Amygdala (tissue), 56 donors: ENCODE results near the gene HBZ.
"Not testable (repeated sequence)": the region's sequence is repeated elsewhere in the genome, so short reads cannot be mapped to it uniquely, and the experiment has no call there.

ENCODE experiments used
- DNase-seq, 56 donors: peaks; one replicate each; lab custom pipeline; 2025; lab: John Stamatoyannopoulos, UW

Gene HBZ

GRCh38 chr16:177394-177822 lies 25.0 kb downstream of the HBZ start:
- no peak for DNase-seq

- DNase-seq = no peak
These were observed 25.7 kb downstream of the HBZ start for GRCh38 chr16:177981-178667.

- DNase-seq = no peak
These were observed 26.2 kb downstream of the HBZ start for GRCh38 chr16:178668-179015.

GRCh38 chr16:179211-180092 lies 27.0 kb downstream of the HBZ start:
- DNase-seq = no peak

- DNase-seq = peak in 4 of 56 donors; percentile 1 to 41 (median 20)
These were observed 27.7 kb downstream of the HBZ start, which contains the start of gene HBQ1 for GRCh38 chr16:180101-180675. Gene HBQ1 (plus strand): TSS chr16:180459. CDS start chr16:180487, 28 bp downstream.

- peak in 24 of 56 donors; percentile 7 to 71 (median 24) for DNase-seq
These were observed 28.5 kb downstream of the HBZ start for GRCh38 chr16:180681-181564.

GRCh38 chr16:181565-182021 lies 29.1 kb downstream of the HBZ start:
- peak in 20 of 56 donors; percentile 8 to 78 (median 36) for DNase-seq

- DNase-seq = no peak
These were observed 30.6 kb downstream of the HBZ start for GRCh38 chr16:183005-183404.

- DNase-seq = no peak
These were observed 32.8 kb downstream of the HBZ start for GRCh38 chr16:185213-185612.

- no peak for DNase-seq
These were observed 33.2 kb downstream of the HBZ start for GRCh38 chr16:185691-186090.

GRCh38 chr16:187330-187729 lies 34.9 kb downstream of the HBZ start:
- no peak for DNase-seq

- DNase-seq = no peak
These were observed 36.2 kb downstream of the HBZ start for GRCh38 chr16:188674-189073.

GRCh38 chr16:189604-190186 lies 37.3 kb downstream of the HBZ start:
- no peak for DNase-seq

GRCh38 chr16:191831-192230 lies 39.4 kb downstream of the HBZ start:
- no peak for DNase-seq

GRCh38 chr16:192686-193085 lies 40.2 kb downstream of the HBZ start:
- DNase-seq = no peak

GRCh38 chr16:193441-193840 lies 41.0 kb downstream of the HBZ start:
- no peak for DNase-seq

GRCh38 chr16:194516-194915 lies 42.1 kb downstream of the HBZ start:
- no peak for DNase-seq

- no peak for DNase-seq
These were observed 47.9 kb downstream of the HBZ start for GRCh38 chr16:200388-200787.

- DNase-seq = no peak
These were observed 50.8 kb downstream of the HBZ start for GRCh38 chr16:203246-203645.

GRCh38 chr16:204046-204445 lies 51.6 kb downstream of the HBZ start:
- DNase-seq = not testable (repeated sequence)
